Urinary bladder (tissue), 4 donors: ENCODE data around the gene SHC2. TPM values are rescaled to one million over a fixed set of nuclear protein-coding genes. Genes with fewer than 3 reads are reported as not detected.
"Not testable (repeated sequence)": the region's sequence is repeated elsewhere in the genome, so short reads cannot be mapped to it uniquely, and the experiment has no call there.

ENCODE experiments used
- DNase-seq: peaks from one replicate; pipeline ENCODE4 v3.0.0-alpha.2; 2015; ENCODE audit errors: extremely low spot score
- H3K27ac ChIP-seq: one replicate; pipeline ENCODE4 v1.5.1; 2013; ENCODE audit warnings: low read depth, mild to moderate bottlenecking, moderate library complexity
- H3K36me3 ChIP-seq: one replicate; pipeline ENCODE4 v1.6.1; 2013; ENCODE audit warnings: mild to moderate bottlenecking, moderate library complexity; ENCODE audit not compliant: insufficient read depth
- H3K4me1 ChIP-seq: one replicate; pipeline ENCODE4 v1.6.1; 2013; ENCODE audit warnings: mild to moderate bottlenecking, moderate library complexity; ENCODE audit not compliant: insufficient read depth
- H3K4me3 ChIP-seq: one replicate; pipeline ENCODE4 v1.5.1; 2013; ENCODE audit warnings: low read depth, low read length
- WGBS: extraction: QIAGEN DNeasy Blood & Tissue Kit; methylation state at CpG from one replicate; pipeline ENCODE4 v1.1.7; 2013; 5-methylcytosine and 5-hydroxymethylcytosine counted together
- polyA plus RNA-seq: library from polyadenylated mRNA; stranded (reverse); fragments of 200-250 nt; gene quantifications from one replicate; pipeline ENCODE4 v1.2.3, GENCODE V29; 2013
- total RNA-seq: library from RNA; depleted of rRNA; stranded (reverse); fragments of >200 nt; gene quantifications from one replicate; pipeline ENCODE4 v1.2.3, GENCODE V29; 2014
- donor health status: healthy with polysubstance abuse.
- donor health status: healthy.

The SHC2 gene
- total and polyA plus RNA-seq, 2 donors = 10.8 to 24.2 TPM

DNA sequence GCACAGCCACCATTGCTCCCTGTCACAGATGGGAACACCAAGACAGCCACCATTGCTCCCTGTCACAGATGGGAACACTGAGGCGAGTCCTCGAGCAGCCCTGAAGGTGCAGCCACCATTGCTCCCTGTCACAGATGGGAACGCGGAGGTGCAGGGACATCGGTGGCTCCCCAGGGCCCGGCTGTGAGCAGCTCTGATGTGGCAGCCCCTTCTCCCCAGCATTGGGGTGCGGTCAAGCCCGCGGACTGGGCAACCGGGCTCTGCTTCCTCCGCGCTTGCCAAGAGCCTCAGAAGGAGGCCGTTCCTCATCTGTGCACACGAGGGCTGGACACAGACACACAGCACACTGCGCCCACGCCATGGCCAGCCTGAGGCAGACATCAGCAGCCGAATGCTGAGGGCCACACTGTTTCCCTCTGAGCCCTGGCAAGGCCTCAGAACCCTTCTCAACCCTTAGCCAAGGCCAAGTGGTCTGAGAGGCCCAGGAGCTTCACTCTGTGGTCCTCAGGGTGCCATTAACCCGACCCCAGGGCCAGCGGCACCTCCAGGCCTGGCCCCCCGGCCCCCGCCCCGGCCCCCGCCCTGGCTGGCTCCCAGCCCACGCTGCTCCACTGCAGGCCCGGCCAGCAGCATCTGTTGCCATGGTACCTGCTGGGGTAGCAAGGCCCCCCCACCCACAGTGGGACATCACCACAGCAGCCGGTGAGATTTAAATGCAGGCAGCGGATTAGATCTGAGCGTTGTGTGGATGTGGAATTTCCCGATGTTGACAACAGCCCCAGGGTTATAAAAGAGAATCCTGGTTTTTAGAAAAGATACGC lies 70.2 kb downstream of the SHC2 start:
- H3K36me3 ChIP-seq = no peaks in the 10 kb centered on the region
- no peak for DNase-seq
- 71% methylated on average over 30 of the region's 30 CpGs for WGBS
- H3K4me3 ChIP-seq = no peak overlapping the region
- no peaks in the 10 kb centered on the region for H3K4me1 ChIP-seq
- H3K27ac ChIP-seq = no peak overlapping the region

DNA sequence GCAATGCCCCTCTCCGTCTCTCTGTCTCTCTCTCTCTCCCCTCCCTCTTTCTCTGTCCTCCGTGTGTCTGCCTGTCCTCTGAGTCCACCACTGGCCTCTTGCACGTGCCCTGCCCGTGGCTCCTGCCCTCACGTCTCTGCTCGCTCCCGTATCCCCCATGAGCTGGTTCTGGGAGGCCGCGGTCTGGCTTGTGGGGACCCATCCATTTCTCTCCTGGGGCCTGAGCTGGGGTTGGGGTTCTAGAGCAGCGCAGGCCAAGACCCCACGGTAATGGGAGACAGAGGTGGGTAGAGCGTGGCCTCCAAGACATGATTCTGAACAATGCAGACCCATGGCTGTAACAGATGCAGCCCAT lies 70.9 kb downstream of the SHC2 start:
- Histone ChIP-seq H3K36me3 (no peaks in the 10 kb centered on the region), H3K27ac (no peak overlapping the region), H3K4me3 (no peak overlapping the region), H3K4me1 (no peaks in the 10 kb centered on the region)
- no peak for DNase-seq
- 86% methylated on average over 12 of the region's 12 CpGs for WGBS

GRCh38 chr19:389255-389934 lies 71.4 kb downstream of the SHC2 start:
- no peak overlapping the region for H3K4me3 ChIP-seq
- no peak overlapping the region for H3K27ac ChIP-seq
- no peak for DNase-seq
- 55% methylated on average over 21 of the region's 21 CpGs for WGBS
- no peaks in the 10 kb centered on the region for H3K36me3 ChIP-seq
- H3K4me1 ChIP-seq = no peaks in the 10 kb centered on the region

DNA sequence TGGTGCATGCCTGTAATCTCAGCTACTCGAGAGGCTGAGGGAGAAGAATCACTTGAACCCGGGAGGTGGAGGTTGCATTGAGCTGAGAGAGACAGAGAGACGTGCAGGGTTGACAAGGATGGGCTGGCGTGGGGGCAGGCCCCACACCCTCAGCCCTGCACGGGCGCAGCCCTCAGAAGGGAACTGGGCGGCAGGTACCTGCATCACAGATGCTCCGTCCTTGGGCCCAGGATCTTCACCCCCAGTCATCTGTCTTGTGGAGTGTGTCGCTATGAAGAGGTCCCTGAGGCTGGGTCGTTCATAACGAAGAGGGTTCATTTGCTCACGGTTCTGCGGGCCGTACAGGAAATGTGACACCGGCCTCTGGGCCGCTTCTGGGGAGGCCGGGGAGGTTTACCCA lies 72.1 kb downstream of the SHC2 start:
- 81% methylated on average over 17 of the region's 17 CpGs for WGBS
- DNase-seq = no peak
- Histone ChIP-seq H3K27ac (no peak overlapping the region), H3K4me3 (no peak overlapping the region), H3K36me3 (no peaks in the 10 kb centered on the region), H3K4me1 (no peaks in the 10 kb centered on the region)

- Histone ChIP-seq H3K36me3 (no peaks in the 10 kb centered on the region), H3K4me1 (no peaks in the 10 kb centered on the region), H3K4me3 (no peak overlapping the region), H3K27ac (no peak overlapping the region)
- WGBS = 87% methylated on average over 19 of the region's 21 CpGs
- no peak for DNase-seq
Measured at GRCh38 chr19:387777-388176, 73.1 kb downstream of the SHC2 start.

- H3K4me1 ChIP-seq, H3K36me3 ChIP-seq, H3K27ac ChIP-seq, H3K4me3 ChIP-seq, DNase-seq: not testable (repeated sequence)
- WGBS = 23% methylated on average over 16 of the region's 22 CpGs
Measured at GRCh38 chr19:386632-387301, 74.1 kb downstream of the SHC2 start.

GRCh38 chr19:386189-386588 lies 74.6 kb downstream of the SHC2 start:
- not testable (repeated sequence) for H3K4me1 ChIP-seq, DNase-seq, H3K27ac ChIP-seq, H3K36me3 ChIP-seq, H3K4me3 ChIP-seq
- WGBS = 55% methylated on average over 8 of the region's 8 CpGs

DNA sequence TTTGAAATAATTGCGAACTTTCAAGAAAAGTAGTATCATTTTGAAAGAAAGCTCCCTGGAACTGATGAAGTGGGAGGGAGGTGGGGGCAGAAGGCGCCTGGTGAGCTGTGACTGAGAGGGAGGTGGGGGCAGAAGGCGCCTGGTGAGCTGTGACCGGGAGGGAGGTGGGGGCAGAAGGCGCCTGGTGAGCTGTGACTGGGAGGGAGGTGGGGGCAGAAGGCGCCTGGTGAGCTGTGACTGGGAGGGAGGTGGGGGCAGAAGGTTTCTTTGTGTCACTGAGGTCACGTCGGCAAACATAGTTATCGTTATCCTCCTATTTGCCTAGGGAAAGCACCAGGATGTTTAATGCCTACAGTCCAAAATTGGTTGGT lies 76.0 kb downstream of the SHC2 start:
- Histone ChIP-seq H3K27ac (no peak overlapping the region), H3K4me3 (no peak overlapping the region), H3K4me1 (no peaks in the 10 kb centered on the region), H3K36me3 (no peaks in the 10 kb centered on the region)
- WGBS = 74% methylated on average over 9 of the region's 9 CpGs
- DNase-seq = no peak

DNA sequence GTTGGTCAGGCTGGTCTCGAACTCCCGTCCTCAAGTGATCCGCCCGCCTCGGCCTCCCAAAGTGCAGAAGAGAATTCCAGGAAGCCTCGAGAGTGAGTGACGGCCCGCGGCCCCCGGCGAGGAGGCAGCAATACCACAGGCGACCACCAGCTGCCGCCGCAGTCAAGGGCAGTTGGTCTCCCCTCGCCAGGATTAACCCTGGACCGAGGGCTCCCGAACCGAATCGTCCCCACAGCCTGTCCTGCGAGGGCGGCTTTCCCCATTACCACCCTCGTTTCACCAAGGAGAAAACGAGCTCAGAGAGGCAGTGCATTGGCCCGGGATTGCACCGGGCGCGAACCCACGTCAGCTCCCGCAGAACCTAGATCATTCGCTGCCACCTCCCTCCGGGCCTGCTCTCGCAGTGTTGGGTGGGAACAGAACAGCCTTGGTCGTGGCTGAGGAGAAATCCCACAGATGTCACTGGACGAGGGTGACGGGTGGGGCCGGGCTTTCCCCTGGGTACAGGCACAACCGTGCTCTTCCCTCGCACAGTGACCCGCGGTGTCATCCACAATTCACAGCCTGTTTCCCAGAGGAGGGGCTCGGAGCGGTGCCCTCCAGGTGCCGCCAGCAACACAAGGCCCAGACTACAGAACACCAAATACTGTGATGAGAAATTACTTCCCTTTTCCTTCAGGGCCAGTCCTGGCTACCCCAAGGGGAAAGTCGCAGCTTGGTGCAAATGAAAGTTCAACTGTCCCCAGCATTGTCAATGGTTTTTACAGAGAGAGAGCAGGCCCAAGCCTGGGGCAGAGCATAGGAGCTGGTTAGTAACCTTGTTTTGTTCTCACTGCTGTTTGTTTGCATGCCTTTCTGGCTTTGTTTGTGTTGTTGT lies 76.7 kb downstream of the SHC2 start:
- no peaks in the 10 kb centered on the region for H3K4me1 ChIP-seq
- WGBS = 33% methylated on average over 44 of the region's 44 CpGs
- no peak overlapping the region for H3K27ac ChIP-seq
- H3K4me3 ChIP-seq = no peak overlapping the region
- DNase-seq = no peak
- H3K36me3 ChIP-seq = no peaks in the 10 kb centered on the region

DNA sequence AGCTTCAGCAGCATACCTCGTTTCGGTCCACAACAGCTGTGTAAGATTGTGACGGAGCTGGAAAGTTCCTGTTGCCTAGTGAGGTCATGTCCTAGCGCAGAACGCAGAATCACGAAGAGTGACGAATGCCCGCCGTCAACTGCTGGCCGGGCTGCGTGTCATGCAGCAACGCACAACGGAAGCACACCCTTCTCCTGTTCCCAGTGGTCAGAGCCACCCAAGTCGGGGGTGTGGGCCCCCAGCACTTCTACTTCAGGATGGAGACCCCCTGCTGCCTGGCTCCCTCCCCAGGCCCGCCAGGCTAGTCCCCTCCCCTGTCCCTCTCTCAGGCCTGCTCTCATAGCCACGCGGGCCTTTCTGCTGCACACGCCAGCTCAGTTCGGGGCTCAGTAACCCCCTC lies 77.8 kb downstream of the SHC2 start:
- Histone ChIP-seq H3K36me3 (no peaks in the 10 kb centered on the region), H3K27ac (no peak overlapping the region), H3K4me3 (no peak overlapping the region), H3K4me1 (no peaks in the 10 kb centered on the region)
- 85% methylated on average over 19 of the region's 19 CpGs for WGBS
- no peak for DNase-seq

GRCh38 chr19:382578-382977 lies 78.3 kb downstream of the SHC2 start:
- H3K36me3 ChIP-seq, H3K4me3 ChIP-seq, H3K27ac ChIP-seq, H3K4me1 ChIP-seq, DNase-seq: not testable (repeated sequence)
- 72% methylated on average over 8 of the region's 9 CpGs for WGBS

GRCh38 chr19:381901-382300 lies 78.9 kb downstream of the SHC2 start:
- H3K36me3 ChIP-seq, H3K27ac ChIP-seq, H3K4me1 ChIP-seq, H3K4me3 ChIP-seq, DNase-seq: not testable (repeated sequence)
- 82% methylated on average over 11 of the region's 11 CpGs for WGBS

DNA sequence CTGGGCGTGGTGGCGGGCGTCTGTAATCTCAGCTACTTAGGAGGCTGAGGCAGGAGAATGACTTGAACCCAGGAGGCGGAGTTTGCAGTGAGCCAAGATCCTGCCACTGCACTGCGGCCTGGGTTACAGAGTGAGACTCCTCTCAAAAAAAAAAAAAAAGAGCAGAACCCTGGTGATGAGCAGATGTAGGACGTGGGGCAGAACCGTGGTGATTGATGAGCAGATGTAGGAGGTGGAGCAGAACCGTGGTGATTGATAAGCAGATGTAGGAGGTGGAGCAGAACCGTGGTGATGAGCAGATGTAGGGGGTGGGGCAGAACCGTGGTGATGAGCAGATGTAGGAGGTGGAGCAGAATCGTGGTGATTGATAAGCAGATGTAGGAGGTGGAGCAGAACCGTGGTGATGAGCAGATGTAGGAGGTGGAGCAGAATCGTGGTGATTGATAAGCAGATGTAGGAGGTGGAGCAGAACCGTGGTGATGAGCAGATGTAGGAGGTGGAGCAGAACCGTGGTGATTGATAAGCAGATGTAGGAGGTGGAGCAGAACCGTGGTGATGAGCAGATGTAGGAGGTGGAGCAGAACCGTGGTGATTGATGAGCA lies 80.1 kb downstream of the SHC2 start:
- H3K4me1 ChIP-seq, DNase-seq, H3K4me3 ChIP-seq, H3K27ac ChIP-seq, H3K36me3 ChIP-seq: not testable (repeated sequence)
- 85% methylated on average over 14 of the region's 17 CpGs for WGBS
